Subcutaneous abdominal adipose tissue (tissue), 5 donors: ENCODE measurements around the gene CAV2.

Source experiments
- H3K27ac ChIP-seq: one replicate; pipeline ENCODE4 v1.7.0; 2013; ENCODE audit warnings: low read depth, mild to moderate bottlenecking, inconsistent platforms, low read length, moderate library complexity
- H3K27me3 ChIP-seq, 5 donors: one replicate each; pipeline ENCODE4 v1.7.0; 2013; ENCODE audit warnings: low read length in 5 of 5, inconsistent platforms in 1 of 5; ENCODE audit not compliant: control insufficient read depth in 5 of 5, insufficient read depth in 4 of 5
- H3K36me3 ChIP-seq, 5 donors: one replicate each; pipeline ENCODE4 v1.7.0; 2013; ENCODE audit warnings: low read length in 5 of 5; ENCODE audit not compliant: control insufficient read depth in 5 of 5, insufficient read depth in 5 of 5
- H3K4me1 ChIP-seq, 5 donors: one replicate each; pipeline ENCODE4 v1.7.0; 2013; ENCODE audit warnings: low read length in 5 of 5, mild to moderate bottlenecking in 3 of 5, moderate library complexity in 1 of 5; ENCODE audit not compliant: control insufficient read depth in 5 of 5, insufficient read depth in 5 of 5
- H3K4me3 ChIP-seq, 5 donors: one replicate each; pipeline ENCODE4 v1.7.0; 2013; ENCODE audit warnings: low read length in 5 of 5, low read depth in 1 of 5
- H3K9ac ChIP-seq, 5 donors: one replicate each; pipeline ENCODE4 v1.7.0; 2013; ENCODE audit warnings: low read length in 5 of 5, mild to moderate bottlenecking in 4 of 5, moderate library complexity in 3 of 5
- H3K9me3 ChIP-seq, 5 donors: one replicate each; pipeline ENCODE4 v1.7.0; 2013; ENCODE audit warnings: low read length in 5 of 5; ENCODE audit not compliant: control insufficient read depth in 5 of 5
- donor health status: healthy.
- donor health status: healthy.
- donor health status: healthy.
- donor health status: healthy.
- donor health status: healthy.

CAV2 gene

DNA sequence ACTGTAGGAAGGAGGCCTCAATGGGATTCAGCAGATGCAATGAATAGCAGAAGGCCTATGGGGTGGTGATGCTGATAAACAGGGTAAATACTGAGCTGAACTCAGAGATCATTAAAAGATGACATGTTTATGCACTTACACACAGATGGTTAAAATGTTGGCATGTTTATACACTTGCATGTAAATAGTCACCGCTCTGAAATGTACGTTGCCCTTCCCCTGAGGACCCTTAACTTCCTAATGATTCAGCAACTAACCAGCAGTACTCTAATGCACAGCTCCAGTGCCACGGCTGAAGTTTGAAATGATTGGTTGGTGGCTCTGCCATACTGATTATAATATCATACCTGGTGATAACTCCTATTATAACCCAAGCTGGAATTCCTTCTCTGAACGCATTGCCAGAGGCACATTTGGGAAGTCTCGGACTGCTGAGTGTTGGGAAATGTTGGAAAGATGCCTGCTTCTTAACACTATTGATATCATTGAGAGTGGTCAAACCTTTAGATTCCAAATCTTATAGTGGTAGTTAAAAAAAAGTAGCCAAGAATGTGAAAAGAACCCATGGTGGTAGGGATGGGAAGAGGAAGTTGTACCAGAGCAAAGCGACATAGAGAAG lies 21.6 kb downstream of the CAV2 start:
- peak overlapping the region; percentile 80 for H3K27ac ChIP-seq
- peaks cover 0 to 20% (median 9%) of the 10 kb centered on the region in 5 donors for H3K4me1 ChIP-seq
- H3K27me3 ChIP-seq = no peaks in the 10 kb centered on the region
- H3K4me3 ChIP-seq = no peak overlapping the region
- no peak overlapping the region for H3K9ac ChIP-seq
- no peaks in the 10 kb centered on the region for H3K9me3 ChIP-seq
- no peaks in the 10 kb centered on the region for H3K36me3 ChIP-seq

DNA sequence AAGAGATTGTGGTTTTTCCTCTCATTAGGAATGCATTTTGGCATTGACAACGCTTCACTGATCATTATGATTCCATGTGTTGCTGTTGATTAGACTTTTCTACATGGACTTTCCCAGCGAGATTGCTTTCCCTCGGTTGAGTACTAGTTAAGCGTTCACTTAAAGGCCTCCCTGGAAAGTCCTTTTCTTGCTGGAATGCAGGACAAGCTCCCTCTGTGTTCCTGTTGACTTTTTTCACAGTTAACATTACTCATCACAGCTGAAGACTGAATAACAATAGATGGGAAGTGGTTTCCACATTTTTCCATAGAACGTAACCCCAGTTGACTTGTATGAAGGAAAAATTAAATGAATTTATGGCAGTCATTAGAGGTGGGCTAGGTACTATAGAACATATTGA lies 22.7 kb downstream of the CAV2 start:
- no peak overlapping the region for H3K4me3 ChIP-seq
- no peaks in the 10 kb centered on the region for H3K27me3 ChIP-seq
- H3K36me3 ChIP-seq = peaks cover 0 to 8% (median 0%) of the 10 kb centered on the region in 5 donors
- H3K27ac ChIP-seq = peak overlapping the region; percentile 80
- H3K9me3 ChIP-seq = no peaks in the 10 kb centered on the region
- peaks cover 0 to 30% (median 17%) of the 10 kb centered on the region in 5 donors for H3K4me1 ChIP-seq
- no peak overlapping the region for H3K9ac ChIP-seq

DNA sequence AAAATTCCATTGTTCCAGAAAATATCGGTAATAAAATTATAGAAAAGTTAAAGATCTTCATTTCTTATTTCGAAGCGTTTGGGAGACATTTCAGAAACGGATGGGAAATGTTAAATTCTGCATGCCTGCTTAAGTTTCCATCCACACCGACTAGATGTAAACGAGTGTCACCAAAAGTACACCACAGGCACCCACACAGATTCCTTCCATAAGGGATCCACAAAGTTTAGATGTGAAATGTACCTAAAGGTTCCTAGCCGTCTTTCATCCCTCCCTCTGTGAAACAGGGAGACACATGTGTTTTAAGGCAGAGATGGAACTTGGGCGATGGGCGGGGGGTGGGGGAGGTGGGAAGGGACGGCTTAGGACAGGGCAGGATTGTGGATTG lies 24.7 kb downstream of the CAV2 start:
- no peaks in the 10 kb centered on the region for H3K27me3 ChIP-seq
- H3K4me1 ChIP-seq = peaks cover 2 to 44% (median 30%) of the 10 kb centered on the region in 5 donors
- peak overlapping the region; percentile 100 for H3K27ac ChIP-seq
- peaks cover 0 to 17% (median 3%) of the 10 kb centered on the region in 5 donors for H3K36me3 ChIP-seq
- H3K4me3 ChIP-seq = peak overlapping the region; percentile 53 to 99 (median 89)
- no peaks in the 10 kb centered on the region for H3K9me3 ChIP-seq
- H3K9ac ChIP-seq = no peak overlapping the region

DNA sequence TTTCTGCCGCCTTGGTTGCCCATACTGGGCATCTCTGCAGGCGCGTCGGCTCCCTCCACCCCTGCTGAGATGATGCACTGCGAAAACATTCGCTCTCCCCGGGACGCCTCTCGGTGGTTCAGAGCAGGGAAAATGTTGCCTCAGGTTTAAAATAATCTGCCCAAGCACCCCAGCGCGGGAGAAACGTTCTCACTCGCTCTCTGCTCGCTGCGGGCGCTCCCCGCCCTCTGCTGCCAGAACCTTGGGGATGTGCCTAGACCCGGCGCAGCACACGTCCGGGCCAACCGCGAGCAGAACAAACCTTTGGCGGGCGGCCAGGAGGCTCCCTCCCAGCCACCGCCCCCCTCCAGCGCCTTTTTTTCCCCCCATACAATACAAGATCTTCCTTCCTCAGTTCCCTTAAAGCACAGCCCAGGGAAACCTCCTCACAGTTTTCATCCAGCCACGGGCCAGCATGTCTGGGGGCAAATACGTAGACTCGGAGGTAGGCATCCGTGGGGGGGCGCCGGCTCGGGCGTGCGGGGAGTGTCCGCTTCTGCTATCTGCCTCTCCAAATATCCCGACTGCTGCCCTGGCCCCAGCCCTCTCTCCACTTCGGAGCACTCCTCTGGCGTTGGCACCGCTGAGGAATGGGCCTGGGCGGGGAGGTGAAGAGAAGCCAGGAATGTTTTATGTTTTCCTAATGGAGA lies 25.2 kb downstream of the CAV2 start, which contains the start of gene CAV1:
Gene CAV1, plus strand, starts transcription at position 428 of the 689 bp plus-strand sequence. Its CDS starts 27 bp downstream, at position 455.
- Histone ChIP-seq H3K27ac (peak within 1 kb of the TSS; percentile 100), H3K9ac (peak within 1 kb of the TSS; percentile 81 to 93 (median 88)), H3K36me3 (peaks cover 0 to 22% (median 6%) of the 10 kb centered on the region in 5 donors), H3K4me3 (peak within 1 kb of the TSS; percentile 77 to 100 (median 97)), H3K9me3 (no peaks in the 10 kb centered on the region), H3K4me1 (peaks cover 2 to 49% (median 36%) of the 10 kb centered on the region in 5 donors), H3K27me3 (no peaks in the 10 kb centered on the region)

DNA sequence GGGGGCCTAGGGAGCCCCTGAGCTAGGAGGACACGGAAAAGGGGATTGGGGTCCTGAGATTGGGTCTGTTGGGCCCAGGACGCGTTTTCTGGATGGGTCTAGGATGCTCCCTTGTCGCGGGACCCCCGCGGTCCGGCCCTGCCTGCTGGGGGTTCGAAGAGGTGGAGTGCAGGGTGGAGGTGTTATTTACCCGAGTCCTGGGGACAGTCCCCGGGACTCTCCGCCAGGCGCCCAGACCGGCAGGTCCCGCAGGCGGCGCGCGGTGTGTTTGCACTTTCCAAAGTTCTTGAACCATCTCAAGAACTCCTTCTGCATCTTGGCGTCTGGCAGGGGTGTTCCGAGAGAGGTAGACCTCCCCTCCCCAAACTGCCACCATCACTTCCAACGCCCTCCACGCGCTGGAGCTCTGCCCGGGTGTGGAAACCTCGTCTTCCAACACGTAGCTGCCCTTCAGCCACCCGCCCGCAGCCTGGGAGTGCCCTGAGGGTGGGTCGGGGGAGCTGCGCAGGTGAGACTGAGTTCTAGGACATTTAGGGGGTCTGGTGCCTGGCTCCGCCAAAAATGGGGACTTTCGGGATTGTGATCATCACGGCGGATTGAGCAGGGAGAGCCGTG lies 25.9 kb downstream of the CAV2 start:
- Histone ChIP-seq H3K27ac (peak overlapping the region; percentile 100), H3K36me3 (peaks cover 2 to 27% (median 6%) of the 10 kb centered on the region in 5 donors), H3K27me3 (no peaks in the 10 kb centered on the region), H3K4me3 (peak overlapping the region; percentile 77 to 100 (median 97)), H3K9me3 (no peaks in the 10 kb centered on the region), H3K4me1 (peaks cover 2 to 56% (median 42%) of the 10 kb centered on the region in 5 donors), H3K9ac (peak overlapping the region; percentile 81 to 93 (median 88))

DNA sequence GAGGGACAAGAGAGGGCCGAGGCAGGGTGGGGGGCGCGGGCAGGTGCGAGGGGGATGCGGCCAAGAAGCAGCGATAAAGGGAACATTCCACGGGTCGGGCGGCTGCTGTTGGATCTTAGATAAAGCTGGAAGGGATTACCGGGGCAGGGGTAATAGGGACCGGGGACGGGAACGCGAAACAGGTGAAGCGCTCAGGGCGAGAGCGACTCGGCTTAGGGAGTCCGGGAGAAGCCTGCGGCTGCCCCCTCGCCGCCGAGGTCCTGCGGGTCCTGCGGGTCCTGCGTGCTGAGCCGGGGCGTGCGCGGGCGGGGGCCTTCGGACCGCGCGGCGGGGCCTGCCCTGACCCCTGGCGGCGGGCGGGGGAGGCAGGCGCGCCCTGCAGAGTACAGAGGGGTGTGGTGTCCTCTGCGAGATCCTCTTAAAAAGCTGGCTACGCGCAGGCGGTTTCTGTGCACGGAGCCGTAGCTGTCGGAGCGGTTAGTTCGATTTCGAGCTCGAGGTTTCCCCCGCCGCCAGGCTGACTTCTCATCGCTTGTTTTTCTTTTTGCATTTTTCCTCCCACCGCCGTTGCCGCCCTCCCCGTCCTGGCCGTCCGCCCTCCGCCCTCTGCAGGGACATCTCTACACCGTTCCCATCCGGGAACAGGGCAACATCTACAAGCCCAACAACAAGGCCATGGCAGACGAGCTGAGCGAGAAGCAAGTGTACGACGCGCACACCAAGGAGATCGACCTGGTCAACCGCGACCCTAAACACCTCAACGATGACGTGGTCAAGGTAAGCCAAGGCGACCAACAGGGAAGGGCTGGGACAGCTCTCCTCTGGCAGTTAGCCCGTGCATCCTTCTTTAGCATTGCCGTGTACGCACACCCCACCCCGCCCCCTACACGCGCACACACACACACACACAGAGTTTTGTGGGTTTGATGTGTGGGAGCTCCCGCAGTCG lies 26.6 kb downstream of the CAV2 start:
- H3K27ac ChIP-seq = peak overlapping the region; percentile 100
- H3K4me3 ChIP-seq = peak overlapping the region; percentile 77 to 100 (median 97)
- H3K9ac ChIP-seq = peak overlapping the region; percentile 81 to 96 (median 91)
- H3K36me3 ChIP-seq = peaks cover 5 to 35% (median 7%) of the 10 kb centered on the region in 5 donors
- peaks cover 2 to 64% (median 50%) of the 10 kb centered on the region in 5 donors for H3K4me1 ChIP-seq
- no peaks in the 10 kb centered on the region for H3K9me3 ChIP-seq
- no peaks in the 10 kb centered on the region for H3K27me3 ChIP-seq

DNA sequence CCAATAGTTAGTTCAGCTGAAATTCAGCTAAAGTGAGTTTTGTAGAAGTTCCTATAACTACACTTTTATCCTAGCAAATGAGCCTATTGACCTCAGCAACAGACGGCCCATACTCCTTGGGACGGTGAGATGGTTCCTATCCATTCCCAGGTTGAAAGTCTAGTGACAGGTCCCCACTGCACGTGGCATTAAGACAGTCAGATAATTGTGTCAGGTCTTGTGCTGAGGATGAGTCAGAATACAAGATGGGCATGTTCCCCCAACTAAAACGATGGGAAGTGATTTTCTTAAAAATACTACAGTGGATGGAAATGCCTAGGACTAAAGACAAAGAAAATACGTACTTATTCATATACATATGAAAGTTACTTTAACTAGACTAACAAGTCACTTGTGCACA lies 27.4 kb downstream of the CAV2 start:
- Histone ChIP-seq H3K27ac (peak overlapping the region; percentile 100), H3K4me1 (peaks cover 2 to 68% (median 56%) of the 10 kb centered on the region in 5 donors), H3K9ac (peak overlapping the region; percentile 57 to 96 (median 81)), H3K36me3 (peaks cover 5 to 36% (median 7%) of the 10 kb centered on the region in 5 donors), H3K27me3 (no peaks in the 10 kb centered on the region), H3K9me3 (no peaks in the 10 kb centered on the region), H3K4me3 (peak overlapping the region; percentile 77 to 100 (median 97))

DNA sequence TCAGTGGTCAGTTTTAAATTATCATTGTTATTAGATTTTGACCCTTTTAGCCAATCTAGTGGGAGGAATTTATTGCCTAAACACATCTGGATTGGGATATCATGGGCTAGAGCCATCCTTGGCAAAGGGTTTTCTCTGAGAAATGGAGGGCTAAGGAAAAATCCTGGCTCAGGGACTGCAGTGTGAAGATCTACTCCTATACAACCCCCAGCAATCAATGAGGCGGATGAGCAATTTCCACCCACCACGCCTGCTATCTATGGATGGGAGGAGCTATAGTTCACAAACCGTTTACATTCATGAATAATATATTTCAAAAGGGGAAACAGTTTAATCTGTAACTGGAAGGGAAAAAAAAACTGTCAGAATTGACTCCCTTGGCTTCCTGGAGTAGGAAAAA lies 28.0 kb downstream of the CAV2 start:
- Histone ChIP-seq H3K4me1 (peaks cover 2 to 74% (median 61%) of the 10 kb centered on the region in 5 donors), H3K27ac (peak overlapping the region; percentile 100), H3K4me3 (peak overlapping the region; percentile 77 to 100 (median 97)), H3K27me3 (no peaks in the 10 kb centered on the region), H3K9me3 (no peaks in the 10 kb centered on the region), H3K9ac (peak overlapping the region; percentile 57 to 96 (median 81)), H3K36me3 (peaks cover 5 to 41% (median 10%) of the 10 kb centered on the region in 5 donors)
